Keratinocyte (primary cell): Measurements from ENCODE around the gene SNHG17. TPM values are rescaled to one million over a fixed set of nuclear protein-coding genes. Genes with fewer than 3 reads are reported as not detected.

ENCODE experiments used
- DNase-seq: peaks from one replicate; pipeline ENCODE4 v3.0.0-alpha.2; 2011; ENCODE audit warnings: low read depth, missing footprints, low spot score
- FAIRE-seq: peaks from 2 replicates; lab custom pipeline; 2011; peaks lifted over from hg19 to GRCh38; lab: Jason Lieb, UNC
- H2AFZ ChIP-seq: 2 replicates; pipeline ENCODE4 v1.6.0; 2012; ENCODE audit warnings: low read length, control low read depth, inconsistent platforms; ENCODE audit not compliant: control insufficient read depth
- H3K27ac ChIP-seq: 2 replicates; pipeline ENCODE4 v1.5.1; 2011; ENCODE audit warnings: low read length; ENCODE audit not compliant: control insufficient read depth, insufficient read depth
- H3K27me3 ChIP-seq: 3 replicates; pipeline ENCODE4 v1.6.0; 2011; ENCODE audit warnings: low read length; ENCODE audit not compliant: control insufficient read depth, insufficient read depth; ENCODE audit errors: extremely low read depth
- H3K36me3 ChIP-seq, 2 experiments: 2 replicates in 1 of 2; 3 replicates in 1 of 2; pipeline ENCODE4 v1.5.1; 2011; ENCODE audit warnings: low read length in 2 of 2, mild to moderate bottlenecking in 1 of 2; ENCODE audit not compliant: control insufficient read depth in 2 of 2, insufficient read depth in 2 of 2; ENCODE audit errors: extremely low read depth in 1 of 2
- H3K4me1 ChIP-seq: 3 replicates; pipeline ENCODE4 v1.5.1; 2011; ENCODE audit warnings: low read length; ENCODE audit not compliant: control insufficient read depth, insufficient read depth; ENCODE audit errors: extremely low read depth
- H3K4me2 ChIP-seq: 3 replicates; pipeline ENCODE4 v1.6.0; 2011; ENCODE audit warnings: low read depth, low read length; ENCODE audit not compliant: control insufficient read depth, insufficient read depth; ENCODE audit errors: extremely low read depth
- H3K4me3 ChIP-seq, 3 experiments: fragments of 200-600 bp in 1 of 3; sonication (generic) in 1 of 3; 2 replicates in 2 of 3; 3 replicates in 1 of 3; pipeline ENCODE4 v1.5.1; 2011 to 2016; ENCODE audit warnings: low read length in 3 of 3, mild to moderate bottlenecking in 3 of 3, control low read depth in 2 of 3, inconsistent platforms in 1 of 3, low read depth in 1 of 3, mixed read lengths in 1 of 3, mixed run types in 1 of 3, moderate library complexity in 1 of 3; ENCODE audit not compliant: control insufficient read depth in 2 of 3, insufficient read depth in 2 of 3; ENCODE audit errors: extremely low read depth in 1 of 3
- H3K79me2 ChIP-seq: 2 replicates; pipeline ENCODE4 v1.6.0; 2012; ENCODE audit warnings: low read length; ENCODE audit not compliant: control insufficient read depth, insufficient read depth
- H3K9ac ChIP-seq: 3 replicates; pipeline ENCODE4 v1.6.0; 2011; ENCODE audit warnings: low read length; ENCODE audit not compliant: control insufficient read depth, insufficient read depth; ENCODE audit errors: extremely low read depth
- H3K9me1 ChIP-seq: 3 replicates; pipeline ENCODE4 v1.6.0; 2011; ENCODE audit warnings: low read length; ENCODE audit not compliant: control insufficient read depth, insufficient read depth; ENCODE audit errors: extremely low read depth
- H3K9me3 ChIP-seq: 2 replicates; pipeline ENCODE4 v1.5.1; 2012; ENCODE audit warnings: low read depth, low read length; ENCODE audit not compliant: control insufficient read depth
- H4K20me1 ChIP-seq: 3 replicates; pipeline ENCODE4 v1.6.0; 2011; ENCODE audit warnings: low read length; ENCODE audit not compliant: control insufficient read depth, insufficient read depth; ENCODE audit errors: extremely low read depth
- CTCF ChIP-seq, 3 experiments: IDR thresholded peaks in 1 of 3; conservative IDR thresholded peaks in 1 of 3; optimal IDR thresholded peaks in 1 of 3; 2 replicates in 2 of 3; 3 replicates in 1 of 3; pipeline versions ENCODE3 to v1.5.1; 2011; ENCODE audit warnings: low read length in 3 of 3, mild to moderate bottlenecking in 3 of 3, moderate library complexity in 2 of 3, control low read depth in 1 of 3, inconsistent platforms in 1 of 3; ENCODE audit not compliant: insufficient read depth in 2 of 3; ENCODE audit errors: extremely low read depth in 1 of 3
- EZH2 ChIP-seq: IDR thresholded peaks from one replicate; pipeline ENCODE4 v1.6.1; 2012; ENCODE audit warnings: inconsistent platforms, mild to moderate bottlenecking, low read length, moderate library complexity
- dilution Hi-C: fragments of 300-500 bp; cut with MboI; formaldehyde crosslinking; loops from one replicate; pipeline ENCODE4 v1.7.0; 2020; ENCODE audit warnings: low sequenced_read_pairs; ENCODE audit not compliant: extremely low pct_ligation_motif_present
- polyA plus RNA-seq, 5 experiments: library from polyadenylated mRNA; depleted of rRNA in 3 of 5; stranded (reverse) in 3 of 5; stranded (forward) in 1 of 5; unstranded in 1 of 5; fragments of >200 nt; gene quantifications; 1 replicate in 1 of 5; 2 replicates in 3 of 5; 3 replicates in 1 of 5; pipeline versions ENCODE4 v1.2.1 to v1.2.3, GENCODE V29; 2011 to 2012; ENCODE audit warnings: missing spikeins in 2 of 5, low read depth in 1 of 5, low replicate concordance in 1 of 5

SNHG17 gene
- polyA plus RNA-seq, 1 donor (not counting 4 experiments of a cell fraction or from before 2014, with no cell fraction given): 25.3 TPM

- FAIRE-seq (no peak), DNase-seq (no peak)
- TF ChIP-seq CTCF (optimal IDR thresholded peaks at IDR 0.05 in 1 of 3, IDR thresholded peaks at IDR 0.05 in 1 of 3, conservative IDR thresholded peaks at IDR 0.05 in 1 of 3; ENCODE audit: extremely low read depth in 1 of 3, insufficient read depth in 2 of 3, low read length in 3 of 3): no peak
- no peak for TF ChIP-seq EZH2
- Histone ChIP-seq H3K4me2 (no peak overlapping the region), H3K4me3 (no peak overlapping the region), H3K79me2 (peaks cover 74% of the 10 kb centered on the region), H2AFZ (no peak overlapping the region), H4K20me1 (peaks cover 70% of the 10 kb centered on the region), H3K36me3 (peaks cover 82 to 90% of the 10 kb centered on the region in 2 experiments), H3K4me1 (peaks cover 10% of the 10 kb centered on the region), H3K9ac (no peak overlapping the region), H3K9me1 (peaks cover 4% of the 10 kb centered on the region), H3K9me3 (no peaks in the 10 kb centered on the region), H3K27ac (no peak overlapping the region), H3K27me3 (no peaks in the 10 kb centered on the region)
- dilution Hi-C loops: no loop called here
Observed at GRCh38 chr20:38424401-38424800, 10.7 kb downstream of the SNHG17 start.

GRCh38 chr20:38423541-38423940, 11.6 kb downstream of the SNHG17 start:
- dilution Hi-C loops: no loop called here
- TF ChIP-seq EZH2: no peak
- no peak for TF ChIP-seq CTCF (optimal IDR thresholded peaks at IDR 0.05 in 1 of 3, IDR thresholded peaks at IDR 0.05 in 1 of 3, conservative IDR thresholded peaks at IDR 0.05 in 1 of 3; ENCODE audit: extremely low read depth in 1 of 3, insufficient read depth in 2 of 3, low read length in 3 of 3)

More at GRCh38 chr20:38423541-38423940, 11.6 kb downstream of the SNHG17 start:
- Histone ChIP-seq H2AFZ (no peak overlapping the region), H3K79me2 (peaks cover 66% of the 10 kb centered on the region), H3K27me3 (no peaks in the 10 kb centered on the region), H3K9me3 (no peaks in the 10 kb centered on the region), H3K4me1 (peaks cover 10% of the 10 kb centered on the region), H3K4me3 (no peak overlapping the region), H3K9me1 (peaks cover 4% of the 10 kb centered on the region), H4K20me1 (peaks cover 63% of the 10 kb centered on the region), H3K36me3 (peaks cover 80 to 90% of the 10 kb centered on the region in 2 experiments), H3K4me2 (no peak overlapping the region), H3K9ac (no peak overlapping the region), H3K27ac (no peak overlapping the region)
- DNase-seq (no peak), FAIRE-seq (no peak)
